NCI-H460 (cell line): ENCODE measurements around the gene PCDH15. TPM values are rescaled to one million over a fixed set of nuclear protein-coding genes. Genes with fewer than 3 reads are reported as not detected.

ENCODE experiments used
- DNase-seq: peaks from one replicate; pipeline ENCODE4 v3.0.0-alpha.2; 2016; ENCODE audit warnings: low read depth; ENCODE audit errors: extremely low read depth
- total RNA-seq: library from RNA; depleted of rRNA; stranded (reverse); fragments of >200 nt; shearing (Covaris generic); gene quantifications from 2 replicates; pipeline ENCODE4 v1.2.3, GENCODE V29; 2014

PCDH15 gene
- total RNA-seq, 1 experiment from 2014 or later: 0.57 TPM

GRCh38 chr10:54710918-54711317 is 90.1 kb downstream of the PCDH15 start:
- DNase-seq: no peak

DNA sequence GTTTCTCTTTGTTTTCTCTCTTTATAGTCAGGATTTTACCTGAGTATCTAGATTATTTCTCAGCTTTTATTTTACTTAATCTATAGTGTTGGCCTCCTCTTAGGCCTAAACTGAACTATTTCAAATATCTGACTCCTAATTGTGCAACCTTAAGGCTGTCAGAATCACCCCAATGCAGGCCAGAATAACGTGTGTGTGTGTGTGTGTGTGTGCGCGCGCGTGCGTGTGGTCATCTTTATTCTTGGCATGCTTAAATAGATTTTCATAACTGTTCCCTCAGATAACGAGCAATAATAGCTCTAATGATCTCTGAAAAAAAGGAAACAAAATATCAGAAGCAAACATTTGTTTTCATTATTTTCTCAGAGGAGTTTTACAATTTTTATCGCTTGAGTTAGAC is 92.4 kb downstream of the PCDH15 start:
- no peak for DNase-seq

GRCh38 chr10:54708021-54708420 is 93.0 kb downstream of the PCDH15 start:
- no peak for DNase-seq

DNA sequence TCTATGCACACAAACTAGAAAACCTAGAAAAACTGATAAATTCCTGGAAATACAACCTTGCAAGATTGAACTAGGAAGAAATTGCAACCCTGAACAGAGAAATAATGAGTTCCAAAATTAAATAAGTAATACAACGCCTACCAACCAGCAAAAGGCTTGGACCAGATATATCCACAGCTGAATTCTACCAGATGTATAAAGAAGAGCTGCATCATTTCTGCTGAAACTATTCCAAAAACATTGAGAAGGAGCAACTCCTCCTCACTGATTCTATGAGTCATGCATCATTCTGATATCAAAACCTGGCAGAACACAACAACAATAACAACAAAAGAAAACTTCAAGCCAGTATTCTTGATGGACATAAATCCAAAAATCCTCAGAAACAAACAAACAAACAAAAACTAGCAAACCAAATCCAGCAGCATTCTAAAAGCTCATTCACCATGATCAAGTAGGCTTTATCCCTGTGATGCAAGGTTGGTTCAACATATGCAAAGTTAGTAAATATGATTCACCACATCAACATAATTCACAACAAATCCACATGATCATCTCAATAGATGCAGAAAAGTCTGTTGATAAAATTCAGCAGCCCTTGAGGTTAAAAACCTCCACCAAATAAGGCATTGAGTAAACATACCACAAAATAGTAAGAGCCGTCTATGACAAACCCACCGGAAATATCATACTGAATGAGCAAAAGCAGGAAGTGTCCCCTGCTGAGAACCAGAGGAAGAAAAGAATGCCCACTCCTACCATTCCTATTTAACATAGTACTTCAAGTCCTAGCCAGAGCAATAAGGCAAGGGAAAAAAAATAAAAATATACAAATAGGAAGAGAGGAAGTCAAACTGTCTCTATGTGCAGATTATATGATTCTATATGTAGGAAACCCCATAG is 98.2 kb downstream of the PCDH15 start:
- DNase-seq: no peak

DNA sequence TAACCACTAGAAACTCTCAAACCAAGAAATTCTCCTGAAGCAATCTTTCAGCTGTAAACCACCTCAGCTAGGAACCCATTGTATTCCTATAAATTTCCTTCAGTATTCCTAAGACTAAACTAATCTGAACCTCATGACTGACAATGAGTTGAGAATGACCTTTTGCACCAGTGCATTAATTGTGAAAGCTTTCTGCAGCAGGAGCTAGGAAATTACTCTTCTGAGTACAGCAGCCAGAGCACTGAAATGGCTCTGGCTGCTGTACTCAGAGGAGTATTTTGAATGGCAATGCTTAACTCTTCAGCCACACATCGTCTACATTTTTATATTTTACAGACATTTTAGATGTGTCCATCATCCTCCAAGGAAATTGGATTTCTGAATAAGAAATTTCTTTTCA is 109.7 kb downstream of the PCDH15 start:
- no peak for DNase-seq

DNA sequence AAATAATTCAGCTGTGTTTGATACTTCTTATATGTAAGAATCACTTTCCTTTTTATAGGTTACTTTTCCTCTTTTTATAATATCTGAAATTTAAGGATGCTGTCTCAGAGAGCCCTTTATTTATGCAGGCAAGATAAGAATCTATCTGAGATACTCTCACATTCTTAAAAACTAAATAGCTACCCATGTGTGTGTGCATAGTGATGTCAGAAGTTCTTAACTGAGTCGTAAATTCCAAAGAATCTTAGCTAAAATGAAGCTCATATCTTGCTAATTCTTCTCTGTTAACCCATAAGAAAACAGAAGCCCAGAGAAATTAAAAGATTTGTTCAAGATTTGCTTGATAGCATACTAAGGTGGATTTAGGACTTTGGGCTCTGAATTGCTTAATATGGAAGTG is 118.5 kb downstream of the PCDH15 start:
- DNase-seq: no peak

DNA sequence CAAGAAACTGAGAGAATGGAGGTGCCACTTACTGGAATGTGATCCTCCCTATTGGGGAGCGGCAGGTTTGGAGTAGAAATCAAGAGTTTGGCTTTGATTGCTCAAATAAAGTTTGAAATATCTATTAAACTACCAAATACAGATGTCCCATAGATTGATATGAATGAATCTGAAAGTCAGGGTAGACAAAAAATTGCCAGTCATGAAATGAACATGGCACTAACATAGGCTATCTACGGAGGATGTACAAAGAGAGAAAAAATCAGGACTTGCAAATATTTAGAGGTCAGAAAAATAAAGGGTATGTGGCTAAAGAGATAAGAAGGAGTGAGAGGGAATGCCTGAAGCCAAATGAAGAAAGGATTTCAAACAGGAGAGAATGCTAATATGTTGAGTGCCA is 119.9 kb downstream of the PCDH15 start:
- DNase-seq: no peak

DNA sequence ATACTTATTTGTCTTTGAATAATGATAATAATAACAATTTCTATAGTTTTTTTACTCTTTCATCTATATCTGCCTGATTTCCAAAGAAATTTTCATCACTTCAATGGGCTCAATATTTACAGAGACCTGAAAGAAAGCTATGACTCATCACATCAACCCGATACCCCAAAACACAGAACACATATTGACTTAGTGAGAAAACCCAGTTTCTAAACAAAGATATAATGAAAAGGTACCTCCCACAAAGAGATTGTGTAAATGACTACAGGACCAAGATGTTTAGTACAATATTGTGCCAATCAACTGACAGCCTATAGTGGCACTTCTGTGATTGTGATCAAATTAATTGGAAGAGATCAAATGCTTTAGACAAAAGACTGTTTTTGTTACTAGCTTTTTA is 133.9 kb downstream of the PCDH15 start:
- DNase-seq: no peak

DNA sequence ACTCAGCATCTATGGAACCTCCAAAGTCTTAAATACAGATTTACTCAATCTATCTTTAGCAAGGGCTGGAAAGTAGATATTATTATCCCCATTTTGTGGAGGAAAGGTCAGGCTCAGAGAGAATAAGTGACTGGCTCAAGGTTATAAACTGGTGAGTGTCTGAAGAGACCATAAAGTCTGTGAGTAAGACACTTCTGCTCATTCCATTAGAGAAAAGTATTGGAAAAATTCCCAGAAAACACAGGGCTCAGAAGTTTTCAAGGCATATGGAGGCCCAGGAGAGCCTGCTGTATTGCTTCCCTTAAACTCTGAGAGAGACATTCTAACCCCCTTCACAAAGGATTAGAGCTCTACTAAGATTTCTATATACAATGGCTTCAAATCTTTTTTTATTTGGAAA is 134.8 kb downstream of the PCDH15 start:
- no peak for DNase-seq

DNA sequence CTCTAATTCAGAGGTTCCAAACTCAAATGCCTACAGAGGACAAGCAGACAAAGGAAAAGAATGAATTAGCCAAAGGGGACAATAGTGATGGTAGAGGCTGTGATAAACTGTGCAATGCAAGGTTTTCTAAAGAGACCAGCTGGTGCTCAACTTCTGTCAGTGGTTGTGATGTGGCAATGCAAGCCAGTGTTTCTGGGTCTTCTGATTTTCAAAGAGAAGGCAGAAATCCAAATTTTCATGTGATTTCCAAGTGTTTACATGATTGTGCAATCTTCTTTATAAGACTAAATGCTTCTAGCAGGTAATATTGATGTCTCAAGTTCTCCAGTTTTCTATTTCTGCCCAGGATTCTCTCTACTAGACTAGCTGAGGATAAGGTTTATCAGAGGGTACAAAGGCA is 135.9 kb downstream of the PCDH15 start:
- no peak for DNase-seq

DNA sequence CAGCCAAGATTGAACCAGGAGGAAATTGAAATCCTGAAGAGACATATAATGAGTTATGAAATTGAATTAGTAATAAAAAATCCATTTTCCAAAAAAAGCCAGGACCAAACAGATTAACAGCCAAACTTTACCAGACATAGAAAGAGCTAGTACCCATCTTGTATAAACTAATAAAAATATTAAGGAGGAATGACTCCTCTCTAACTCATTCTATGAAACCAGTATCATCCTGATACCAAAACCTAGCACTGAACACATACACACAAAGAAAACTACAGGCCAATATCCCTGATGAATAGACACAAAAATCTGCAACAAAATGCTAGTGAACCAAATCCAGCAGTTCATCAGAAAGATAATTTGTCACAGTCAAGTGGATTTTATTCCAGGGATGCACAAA is 140.6 kb downstream of the PCDH15 start:
- no peak for DNase-seq

DNA sequence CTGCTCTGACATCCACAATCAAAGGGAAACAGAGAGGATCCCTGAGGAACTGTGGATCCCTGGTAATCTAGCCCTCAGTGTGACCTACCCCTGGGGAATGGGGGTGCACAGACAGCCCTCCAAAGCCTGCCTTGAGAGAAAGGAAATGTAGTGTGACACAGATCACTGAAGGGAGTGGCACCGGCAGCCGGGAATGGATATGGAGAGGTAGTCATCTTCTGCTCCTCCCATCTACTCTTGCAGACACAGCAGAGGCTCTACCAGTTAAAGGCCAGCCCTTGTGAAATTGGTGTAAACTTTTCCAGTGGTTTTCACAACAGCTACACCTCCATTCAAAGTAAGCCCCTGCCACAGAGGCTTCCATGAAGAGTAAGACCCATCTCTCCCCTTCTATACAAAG is 144.4 kb downstream of the PCDH15 start:
- DNase-seq: no peak

GRCh38 chr10:54653518-54653917 is 147.5 kb downstream of the PCDH15 start:
- no peak for DNase-seq

DNA sequence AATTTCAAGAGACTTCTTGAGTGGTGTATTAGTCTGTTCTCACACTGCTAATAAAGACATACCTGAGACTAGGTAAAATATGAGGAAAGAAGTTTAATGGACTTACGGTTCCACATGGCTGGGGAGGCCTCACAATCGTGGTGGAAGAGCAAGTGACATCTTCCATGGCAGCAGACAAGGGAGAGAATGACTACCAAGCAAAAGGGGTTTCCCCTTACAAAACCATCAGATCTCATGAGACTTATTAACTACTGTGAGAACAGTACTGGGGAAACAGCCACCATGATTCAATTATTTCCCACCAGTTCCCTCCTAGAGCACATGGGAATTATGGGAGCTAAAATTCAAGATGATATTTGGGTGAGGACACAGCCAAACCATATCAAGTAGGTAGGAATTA is 150.5 kb downstream of the PCDH15 start:
- no peak for DNase-seq

- DNase-seq: no peak
These were observed 179.0 kb downstream of the PCDH15 start for GRCh38 chr10:54622017-54622416.

DNA sequence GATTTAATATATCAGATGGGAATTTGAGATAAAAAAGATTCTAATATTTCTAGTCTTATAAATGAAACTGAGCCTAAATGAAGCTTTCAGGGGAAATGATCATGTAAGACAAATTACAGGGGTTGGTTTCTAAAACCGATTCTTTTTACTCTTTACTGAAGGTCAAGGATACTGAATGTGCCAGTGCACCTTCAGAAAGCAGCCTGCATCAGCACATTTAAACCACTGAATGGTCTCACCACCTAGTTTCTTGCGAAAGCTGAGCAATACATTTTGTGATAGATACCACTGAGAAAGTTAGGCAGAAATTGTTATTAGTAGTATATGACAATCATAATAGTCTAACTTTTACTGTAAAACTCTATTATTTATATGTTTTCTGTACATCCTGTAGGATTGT is 180.7 kb downstream of the PCDH15 start:
- DNase-seq: no peak

- no peak for DNase-seq
These were observed 187.0 kb downstream of the PCDH15 start for GRCh38 chr10:54614072-54614471.

DNA sequence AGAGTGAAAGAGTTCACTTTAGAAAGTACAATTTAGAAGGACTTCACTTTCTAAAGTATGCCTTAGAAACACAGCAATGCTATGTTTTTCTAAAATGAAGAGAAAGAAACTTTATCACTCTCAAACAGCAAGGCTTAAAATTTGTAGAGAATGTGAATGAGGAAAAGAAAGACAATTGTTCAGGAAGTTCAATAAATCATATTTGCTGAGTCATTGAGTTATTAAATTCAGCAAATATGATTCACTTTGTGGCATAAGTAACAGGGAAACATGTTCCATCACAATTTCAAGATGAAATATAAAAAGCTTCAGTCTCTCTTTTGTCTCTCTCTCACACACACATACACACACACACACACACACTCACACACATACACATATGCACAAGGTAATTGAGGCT is 187.9 kb downstream of the PCDH15 start:
- DNase-seq: no peak

DNA sequence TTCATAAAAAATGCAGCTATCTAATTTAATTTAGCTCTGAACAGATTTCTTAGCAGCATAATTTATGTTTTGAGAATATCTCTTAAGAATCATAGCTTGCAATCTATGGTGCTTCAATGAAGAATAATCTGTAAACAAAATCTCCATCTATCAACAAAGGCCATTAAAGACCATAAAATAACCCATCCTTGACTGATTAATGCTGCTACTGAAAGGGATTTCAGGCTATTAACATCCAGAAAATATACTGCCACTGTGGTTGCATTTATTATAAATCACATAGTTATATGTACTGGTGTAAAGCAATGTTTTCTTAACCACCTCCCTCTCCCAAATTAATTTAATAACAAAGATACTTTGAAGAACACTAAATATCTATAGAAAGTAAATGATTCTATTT is 191.6 kb downstream of the PCDH15 start:
- DNase-seq: no peak

GRCh38 chr10:54607983-54608382 is 193.0 kb downstream of the PCDH15 start:
- DNase-seq: no peak

- DNase-seq: no peak
These were observed 206.7 kb downstream of the PCDH15 start for GRCh38 chr10:54594289-54594688.

GRCh38 chr10:54587971-54588370 is 213.1 kb downstream of the PCDH15 start:
- DNase-seq: no peak

DNA sequence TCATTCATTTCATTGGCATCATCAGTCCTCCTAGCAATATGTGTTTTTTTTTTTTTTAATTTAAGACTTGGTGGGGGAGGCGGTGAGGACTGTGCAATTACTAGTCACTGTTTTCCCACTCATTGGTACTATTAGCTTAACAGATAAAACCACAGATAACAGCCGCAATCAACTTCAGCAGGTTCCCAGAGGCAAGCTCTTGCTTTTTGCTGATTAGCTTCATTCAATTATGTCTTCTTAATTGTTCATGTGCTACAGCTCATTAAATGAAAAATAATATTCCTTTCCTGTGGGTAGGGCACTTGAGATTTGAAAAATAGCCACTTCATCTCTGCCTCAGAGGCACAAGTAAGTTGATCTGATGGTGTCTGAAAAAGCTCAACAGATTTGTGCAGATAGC is 215.5 kb downstream of the PCDH15 start:
- DNase-seq: no peak
